ENCODE results near the gene NTHL1.

NTHL1 gene

GRCh38 chr16:2079311-2079800 is 31.7 kb upstream of the NTHL1 start:
- no peak for DNase-seq (ENCODE audit: low read depth)
- no peak for TF ChIP-seq CTCF (IDR thresholded peaks at IDR 0.05; ENCODE audit: low read length, missing control alignments)
- H3K4me3 ChIP-seq (replicated peaks; ENCODE audit: low read depth, low read length): no peak overlapping the region

GRCh38 chr16:2078691-2079090 is 31.1 kb upstream of the NTHL1 start:
- DNase-seq (ENCODE audit: low read depth): no peak
- TF ChIP-seq CTCF (IDR thresholded peaks at IDR 0.05; ENCODE audit: low read length, missing control alignments): no peak
- H3K4me3 ChIP-seq (replicated peaks; ENCODE audit: low read depth, low read length): no peak overlapping the region

GRCh38 chr16:2078096-2078495 is 30.5 kb upstream of the NTHL1 start:
- no peak overlapping the region for H3K4me3 ChIP-seq (replicated peaks; ENCODE audit: low read depth, low read length)
- no peak for DNase-seq (ENCODE audit: low read depth)
- no peak for TF ChIP-seq CTCF (IDR thresholded peaks at IDR 0.05; ENCODE audit: low read length, missing control alignments)

- no peak overlapping the region for H3K4me3 ChIP-seq (replicated peaks; ENCODE audit: low read depth, low read length)
- no peak for DNase-seq (ENCODE audit: low read depth)
- TF ChIP-seq CTCF (IDR thresholded peaks at IDR 0.05; ENCODE audit: low read length, missing control alignments): no peak
Measured at GRCh38 chr16:2077696-2078095, 30.1 kb upstream of the NTHL1 start.

- no peak overlapping the region for H3K4me3 ChIP-seq (replicated peaks; ENCODE audit: low read depth, low read length)
- no peak for DNase-seq (ENCODE audit: low read depth)
- TF ChIP-seq CTCF (IDR thresholded peaks at IDR 0.05; ENCODE audit: low read length, missing control alignments): no peak
Measured at GRCh38 chr16:2077016-2077415, 29.4 kb upstream of the NTHL1 start.

GRCh38 chr16:2076072-2076865 is 28.6 kb upstream of the NTHL1 start:
- no peak for DNase-seq (ENCODE audit: low read depth)
- TF ChIP-seq CTCF (IDR thresholded peaks at IDR 0.05; ENCODE audit: low read length, missing control alignments): no peak
- H3K4me3 ChIP-seq (replicated peaks; ENCODE audit: low read depth, low read length): no peak overlapping the region

- DNase-seq (ENCODE audit: low read depth): no peak
Measured at GRCh38 chr16:2075631-2076030, 28.0 kb upstream of the NTHL1 start.

More at GRCh38 chr16:2075631-2076030, 28.0 kb upstream of the NTHL1 start:
- TF ChIP-seq CTCF (IDR thresholded peaks at IDR 0.05; ENCODE audit: low read length, missing control alignments): no peak
- no peak overlapping the region for H3K4me3 ChIP-seq (replicated peaks; ENCODE audit: low read depth, low read length)

Measured in fibroblast of pulmonary artery (primary cell).